Measurements from ENCODE around the gene MIDN. TPM values are rescaled to one million over a fixed set of nuclear protein-coding genes. Genes with fewer than 3 reads are reported as not detected.
A peak's percentile ranks its signal among the peaks of the same experiment; 100 is the strongest.

MIDN gene
- total RNA-seq, 1 experiment from 2014 or later: 286 TPM

DNA sequence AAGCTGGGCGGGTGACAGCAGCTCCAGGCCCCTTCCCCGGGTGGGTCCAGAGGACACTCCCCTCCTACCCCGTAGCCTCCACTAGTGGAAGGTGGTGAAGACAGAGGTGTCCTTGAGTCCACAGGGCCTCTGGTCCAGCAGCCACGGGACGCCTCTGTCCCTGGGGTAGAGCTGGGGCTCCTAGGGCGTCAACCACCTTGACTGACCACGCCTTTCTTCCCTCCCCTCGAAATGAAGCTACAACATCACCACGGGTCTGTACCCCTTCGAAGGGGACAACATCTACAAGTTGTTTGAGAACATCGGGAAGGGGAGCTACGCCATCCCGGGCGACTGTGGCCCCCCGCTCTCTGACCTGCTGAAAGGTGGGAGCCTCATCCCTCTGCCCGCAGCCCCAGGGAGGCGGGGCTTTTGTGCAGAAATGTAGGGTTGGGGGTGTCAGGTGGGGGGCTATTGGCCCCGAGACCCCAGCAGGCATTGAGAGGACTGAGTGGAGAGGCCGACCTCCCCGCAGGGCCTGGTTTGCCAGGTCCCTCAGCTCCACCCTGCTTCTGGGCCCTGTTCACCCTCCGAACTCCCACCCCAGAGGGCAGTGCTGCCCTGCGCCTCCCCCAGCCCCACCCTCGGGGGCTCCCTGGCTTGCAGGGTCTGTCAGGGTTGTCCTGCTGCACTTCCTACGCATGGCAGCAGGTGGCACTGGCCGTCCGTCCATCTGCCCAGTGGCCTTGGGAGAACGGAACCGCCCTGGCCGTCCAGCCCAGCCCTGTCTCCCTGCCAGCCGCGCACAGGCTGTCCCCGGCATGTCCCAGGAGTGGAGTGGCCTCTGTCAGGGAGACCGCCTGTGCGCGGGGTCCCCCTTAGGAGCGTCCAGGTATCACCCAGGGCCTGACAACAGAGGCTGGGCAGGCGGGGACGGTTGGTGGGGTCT lies 27.1 kb upstream of the MIDN start:
- no peak overlapping the region for H2BK120ac ChIP-seq (ENCODE audit: low read depth, low read length, poor library complexity, severe bottlenecking)
- no peaks in the 10 kb centered on the region for H3K4me1 ChIP-seq (ENCODE audit: insufficient read depth, low read length)
- TF ChIP-seq, protein P1, sequence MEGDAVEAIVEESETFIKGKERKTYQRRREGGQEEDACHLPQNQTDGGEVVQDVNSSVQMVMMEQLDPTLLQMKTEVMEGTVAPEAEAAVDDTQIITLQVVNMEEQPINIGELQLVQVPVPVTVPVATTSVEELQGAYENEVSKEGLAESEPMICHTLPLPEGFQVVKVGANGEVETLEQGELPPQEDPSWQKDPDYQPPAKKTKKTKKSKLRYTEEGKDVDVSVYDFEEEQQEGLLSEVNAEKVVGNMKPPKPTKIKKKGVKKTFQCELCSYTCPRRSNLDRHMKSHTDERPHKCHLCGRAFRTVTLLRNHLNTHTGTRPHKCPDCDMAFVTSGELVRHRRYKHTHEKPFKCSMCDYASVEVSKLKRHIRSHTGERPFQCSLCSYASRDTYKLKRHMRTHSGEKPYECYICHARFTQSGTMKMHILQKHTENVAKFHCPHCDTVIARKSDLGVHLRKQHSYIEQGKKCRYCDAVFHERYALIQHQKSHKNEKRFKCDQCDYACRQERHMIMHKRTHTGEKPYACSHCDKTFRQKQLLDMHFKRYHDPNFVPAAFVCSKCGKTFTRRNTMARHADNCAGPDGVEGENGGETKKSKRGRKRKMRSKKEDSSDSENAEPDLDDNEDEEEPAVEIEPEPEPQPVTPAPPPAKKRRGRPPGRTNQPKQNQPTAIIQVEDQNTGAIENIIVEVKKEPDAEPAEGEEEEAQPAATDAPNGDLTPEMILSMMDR (conservative IDR thresholded peaks at IDR 0.05): peak; percentile 68
- no peak overlapping the region for H3K14ac ChIP-seq (ENCODE audit: insufficient read depth, low read length)
- no peak overlapping the region for H2AFZ ChIP-seq (ENCODE audit: low read length)
- H2BK20ac ChIP-seq (ENCODE audit: low read depth, low read length, poor library complexity, severe bottlenecking): no peak overlapping the region
- H3K56ac ChIP-seq (ENCODE audit: insufficient read length, low read depth, low read length): no peak overlapping the region
- no peak overlapping the region for H3K27ac Mint-ChIP-seq
- no peaks in the 10 kb centered on the region for H3K27me3 ChIP-seq (ENCODE audit: insufficient read depth, low read length)
- no peak overlapping the region for H3K4ac ChIP-seq (ENCODE audit: low read depth, low read length)
- H4K8ac ChIP-seq (replicated peaks; ENCODE audit: insufficient read length, low read depth, low read length): no peak overlapping the region
- no peak for DNase-seq
- peaks cover 4% of the 10 kb centered on the region for H3K79me1 ChIP-seq (ENCODE audit: insufficient read depth, low read depth, low read length, poor library complexity, severe bottlenecking)
- no peaks in the 10 kb centered on the region for H3K9me3 Mint-ChIP-seq
- H3K4me3 Mint-ChIP-seq: no peak overlapping the region
- no peak overlapping the region for H2BK15ac ChIP-seq (ENCODE audit: low read depth, low read length)
- H2AK5ac ChIP-seq (ENCODE audit: insufficient read length, low read length): no peak overlapping the region
- H3K4me1 Mint-ChIP-seq: peaks cover 4 to 17% of the 10 kb centered on the region in 2 experiments; a peak in 3 of 4 replicates
- H3K36me3 Mint-ChIP-seq (ENCODE audit: insufficient read depth in 1 of 3, low read depth in 3 of 3): peaks cover 2 to 9% (median 6%) of the 10 kb centered on the region in 3 experiments; a peak in 5 of 7 replicates
- H3K18ac ChIP-seq (ENCODE audit: insufficient read length, low read depth, low read length): no peak overlapping the region
- no peak overlapping the region for H3K23ac ChIP-seq (ENCODE audit: insufficient read length, low read depth, low read length)
- H3T11ph ChIP-seq (ENCODE audit: low read length): no peak overlapping the region
- no peak overlapping the region for H3K9ac ChIP-seq (ENCODE audit: extremely low read depth, insufficient read length, low read length)
- H2BK5ac ChIP-seq (ENCODE audit: insufficient read length, low read length): no peak overlapping the region
- H3K23me2 ChIP-seq (ENCODE audit: insufficient read length, low read depth, low read length, poor library complexity, severe bottlenecking): no peaks in the 10 kb centered on the region
- H3K4me2 ChIP-seq (ENCODE audit: insufficient read depth, insufficient read length, low read length): no peak overlapping the region
- no peaks in the 10 kb centered on the region for H3K27me3 Mint-ChIP-seq (ENCODE audit: low read depth)
- no CpG with 5 or more reads among the region's 38 CpGs for WGBS (ENCODE audit: extremely low coverage, insufficient read length, low lambda C conversion rate)
- H4K20me1 ChIP-seq (ENCODE audit: control insufficient read depth, insufficient read depth, insufficient read length): no peaks in the 10 kb centered on the region
- peaks cover 5% of the 10 kb centered on the region; the same call in 1 of the 2 replicates for H3K79me2 ChIP-seq (ENCODE audit: insufficient read depth, low read length)
- H4K91ac ChIP-seq (ENCODE audit: insufficient read length, low read depth, low read length): no peak overlapping the region
- no peak overlapping the region for H4K5ac ChIP-seq (ENCODE audit: insufficient read length, low read depth, low read length)
- H3K9me3 ChIP-seq (ENCODE audit: control insufficient read depth, low read depth, low read length): no peaks in the 10 kb centered on the region
- H3K27ac ChIP-seq (ENCODE audit: insufficient read length, low read depth, low read length): no peak overlapping the region
- H2BK12ac ChIP-seq (ENCODE audit: insufficient read length, low read depth, low read length): no peak overlapping the region

Data from H9 (cell line).